Choroid plexus epithelial cell (primary cell): ENCODE measurements around the gene ESRRG.

Experiments used
- DNase-seq: peaks from one replicate; pipeline ENCODE4 v3.0.0-alpha.2; 2010; ENCODE audit warnings: low read depth
- H3K4me3 ChIP-seq: 2 replicates; pipeline ENCODE4 v1.5.1; 2011; ENCODE audit warnings: low read depth, mild to moderate bottlenecking, control low read depth, low read length, moderate library complexity
- TF ChIP-seq, protein P1 (sequence below): conservative IDR thresholded peaks from 2 replicates; pipeline ENCODE4 v1.5.1; 2011; ENCODE audit warnings: low read depth, mild to moderate bottlenecking, control low read depth, inconsistent platforms, low read length, moderate library complexity

Gene ESRRG

DNA sequence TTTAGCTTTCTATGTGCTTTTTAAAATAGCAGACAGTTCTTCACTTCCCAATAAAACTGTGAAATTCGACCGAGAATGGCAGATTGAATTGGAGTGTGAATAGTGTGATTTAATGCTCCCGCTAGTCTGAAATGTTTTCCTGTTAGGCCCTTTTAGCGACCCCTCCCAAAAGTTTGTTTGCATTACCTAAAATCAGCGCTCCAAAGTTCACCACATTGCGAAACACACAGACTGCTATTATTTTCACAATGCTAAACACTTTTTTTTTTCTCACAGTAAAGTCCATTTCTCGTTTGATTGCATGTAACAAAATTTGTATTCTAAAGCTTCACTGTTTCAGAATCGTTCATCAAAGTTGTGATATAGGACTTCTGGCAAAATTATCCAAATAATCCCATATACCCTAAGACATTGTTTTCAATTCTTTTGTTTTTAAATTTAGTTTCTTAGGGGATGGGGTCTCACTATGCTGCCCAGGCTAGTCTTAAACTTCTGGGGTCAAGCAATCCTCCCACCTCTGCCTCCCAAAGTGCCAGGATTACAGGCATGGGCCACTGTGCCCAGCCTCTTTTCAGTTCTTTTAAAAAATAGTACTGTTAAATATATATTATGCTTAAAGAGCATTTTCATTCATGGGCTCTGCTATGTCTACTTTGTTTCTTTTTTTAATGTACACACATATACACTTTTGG is 223.5 kb downstream of the ESRRG start:
- no peak overlapping the region for H3K4me3 ChIP-seq
- TF ChIP-seq, protein P1, sequence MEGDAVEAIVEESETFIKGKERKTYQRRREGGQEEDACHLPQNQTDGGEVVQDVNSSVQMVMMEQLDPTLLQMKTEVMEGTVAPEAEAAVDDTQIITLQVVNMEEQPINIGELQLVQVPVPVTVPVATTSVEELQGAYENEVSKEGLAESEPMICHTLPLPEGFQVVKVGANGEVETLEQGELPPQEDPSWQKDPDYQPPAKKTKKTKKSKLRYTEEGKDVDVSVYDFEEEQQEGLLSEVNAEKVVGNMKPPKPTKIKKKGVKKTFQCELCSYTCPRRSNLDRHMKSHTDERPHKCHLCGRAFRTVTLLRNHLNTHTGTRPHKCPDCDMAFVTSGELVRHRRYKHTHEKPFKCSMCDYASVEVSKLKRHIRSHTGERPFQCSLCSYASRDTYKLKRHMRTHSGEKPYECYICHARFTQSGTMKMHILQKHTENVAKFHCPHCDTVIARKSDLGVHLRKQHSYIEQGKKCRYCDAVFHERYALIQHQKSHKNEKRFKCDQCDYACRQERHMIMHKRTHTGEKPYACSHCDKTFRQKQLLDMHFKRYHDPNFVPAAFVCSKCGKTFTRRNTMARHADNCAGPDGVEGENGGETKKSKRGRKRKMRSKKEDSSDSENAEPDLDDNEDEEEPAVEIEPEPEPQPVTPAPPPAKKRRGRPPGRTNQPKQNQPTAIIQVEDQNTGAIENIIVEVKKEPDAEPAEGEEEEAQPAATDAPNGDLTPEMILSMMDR = no peak
- DNase-seq = peak; percentile 20

DNA sequence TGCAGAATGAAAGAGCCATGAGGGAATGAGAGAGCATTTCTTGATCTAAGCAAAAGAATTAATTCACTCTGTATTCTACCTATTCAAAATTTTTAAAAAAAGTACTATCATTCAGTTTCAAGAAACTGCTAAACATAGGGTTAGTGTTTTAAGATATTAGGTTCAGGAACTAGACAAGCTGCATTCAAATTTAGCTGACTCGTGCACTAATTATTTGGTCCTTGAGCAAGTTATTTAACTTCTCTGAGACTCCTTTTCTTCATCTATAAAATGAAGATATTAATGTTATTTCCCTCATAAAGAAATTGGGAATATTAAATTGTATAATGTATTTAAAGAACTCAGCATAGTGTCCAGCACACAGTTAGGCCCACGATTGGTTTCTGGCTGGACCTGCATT is 225.0 kb downstream of the ESRRG start:
- no peak overlapping the region for H3K4me3 ChIP-seq
- peak; percentile 9 for DNase-seq
- TF ChIP-seq, protein P1 = no peak

DNA sequence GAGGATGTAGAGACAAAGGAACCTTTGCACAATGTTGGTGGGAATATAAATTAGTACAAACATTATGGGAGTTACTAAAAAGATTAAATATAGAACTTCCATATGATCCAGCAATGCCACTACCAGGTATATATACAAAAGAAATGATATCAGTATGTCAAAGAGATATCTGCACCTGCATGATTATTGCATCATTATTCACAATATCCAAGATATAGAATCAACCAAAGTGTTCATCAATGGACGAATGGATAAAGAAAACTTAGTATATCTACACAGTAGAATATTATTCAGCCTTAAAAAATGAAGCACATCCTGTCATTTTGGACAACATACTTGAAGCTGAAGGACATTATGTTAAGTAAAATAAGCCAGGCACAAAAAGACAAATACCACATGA is 238.2 kb downstream of the ESRRG start:
- TF ChIP-seq, protein P1 = no peak
- DNase-seq = no peak
- no peak overlapping the region for H3K4me3 ChIP-seq

DNA sequence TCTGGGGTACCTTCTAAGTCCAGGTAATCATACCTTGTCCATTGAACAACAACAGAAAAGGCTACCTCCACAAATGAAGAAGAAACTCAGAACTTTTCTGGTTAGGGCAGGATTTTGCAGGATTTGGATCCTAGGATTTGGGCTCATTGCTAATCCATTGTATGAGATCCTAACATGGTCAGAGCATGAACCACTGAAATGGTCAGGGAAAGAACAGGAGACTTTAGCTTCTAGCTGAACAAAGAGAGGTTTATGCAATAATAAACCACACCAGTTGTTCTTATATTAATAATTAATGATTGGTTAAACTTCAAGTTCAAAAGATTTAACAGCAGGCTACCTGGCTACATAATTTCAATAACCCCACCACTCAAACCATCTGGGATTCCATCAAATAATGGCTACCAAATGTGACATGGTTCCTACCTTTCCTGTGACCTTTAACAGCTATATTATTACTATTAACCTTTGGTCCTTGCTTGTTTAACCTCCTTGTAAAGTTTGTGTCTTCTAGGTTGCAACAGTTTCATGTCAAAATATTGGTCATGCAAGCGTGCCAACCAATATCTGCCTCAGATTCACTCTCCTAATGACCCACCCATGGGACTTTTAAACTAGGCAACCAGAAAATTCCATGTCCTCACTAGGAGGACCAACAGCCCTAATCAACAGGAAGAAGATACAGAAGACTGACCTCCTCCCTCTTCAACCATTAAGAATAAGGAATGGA is 239.4 kb downstream of the ESRRG start:
- H3K4me3 ChIP-seq = no peak overlapping the region
- DNase-seq = no peak
- TF ChIP-seq, protein P1 = no peak

DNA sequence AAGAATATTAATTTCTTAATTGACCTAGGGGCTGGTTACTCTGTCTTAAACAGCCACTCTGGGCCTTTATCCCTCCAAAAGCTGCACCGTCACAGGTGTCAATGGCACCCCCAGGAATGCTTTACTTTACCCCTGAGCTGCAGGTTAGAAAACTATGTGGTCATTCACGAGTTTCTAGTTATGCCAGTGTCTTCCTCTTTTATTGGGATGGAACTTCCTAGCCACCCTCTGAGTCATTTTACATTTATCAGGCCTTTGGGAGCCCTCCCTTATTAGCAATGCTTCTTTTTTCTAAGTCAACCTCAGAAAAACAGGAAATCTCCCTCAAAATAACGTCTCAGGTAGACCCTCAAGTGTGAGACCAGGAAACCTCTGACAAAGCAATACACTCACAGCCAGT is 240.6 kb downstream of the ESRRG start:
- no peak overlapping the region for H3K4me3 ChIP-seq
- no peak for DNase-seq
- TF ChIP-seq, protein P1 = no peak

DNA sequence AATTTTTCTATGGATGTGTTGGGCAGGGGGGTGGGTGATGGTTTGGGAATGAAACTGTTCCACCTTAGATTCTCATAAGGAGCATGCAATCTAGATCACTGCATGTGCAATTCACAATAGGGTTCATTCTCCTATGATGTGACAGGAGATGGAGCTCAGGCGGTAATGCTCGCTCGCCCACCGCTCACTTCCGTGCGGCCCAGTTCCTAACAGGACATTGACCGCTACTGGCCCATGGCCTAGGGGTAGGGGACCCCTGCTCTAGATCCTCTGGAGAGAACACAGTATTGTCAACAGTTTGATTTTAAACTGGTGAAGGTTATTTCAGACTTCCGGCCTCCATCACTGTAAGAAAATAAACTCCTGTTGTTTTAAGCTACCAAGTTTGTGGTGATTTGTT is 245.0 kb downstream of the ESRRG start:
- H3K4me3 ChIP-seq = no peak overlapping the region
- TF ChIP-seq, protein P1 = no peak
- DNase-seq = no peak

DNA sequence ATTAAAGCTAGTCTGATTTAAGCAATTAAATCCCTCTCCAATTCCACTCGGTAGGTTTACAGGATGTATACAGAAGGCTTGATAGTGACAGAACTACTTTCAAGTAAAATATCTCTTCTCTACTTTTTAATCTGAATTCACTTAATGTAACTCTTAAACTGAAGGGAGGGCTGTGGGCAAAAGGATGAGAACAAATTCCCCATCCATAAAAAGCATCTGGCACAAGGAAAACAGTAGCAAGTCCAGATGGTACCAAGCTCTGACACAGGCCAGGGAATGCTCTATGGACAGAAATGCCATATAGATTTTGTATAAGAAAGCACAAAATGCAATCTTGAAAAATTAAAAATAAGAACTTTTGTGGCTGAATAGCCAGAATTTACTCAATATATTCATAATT is 246.9 kb downstream of the ESRRG start:
- H3K4me3 ChIP-seq = no peak overlapping the region
- TF ChIP-seq, protein P1 = no peak
- DNase-seq = no peak
